Cerebellar nuclear complex (tissue), 1 donor: ENCODE data around the gene TM4SF1.
"Not testable (repeated sequence)": the region's sequence is repeated elsewhere in the genome, so short reads cannot be mapped to it uniquely, and the experiment has no call there.

Source experiments
- DNase-seq, 2 experiments: peaks; one replicate each; lab custom pipeline; 2025; lab: John Stamatoyannopoulos, UW

Gene TM4SF1

DNA sequence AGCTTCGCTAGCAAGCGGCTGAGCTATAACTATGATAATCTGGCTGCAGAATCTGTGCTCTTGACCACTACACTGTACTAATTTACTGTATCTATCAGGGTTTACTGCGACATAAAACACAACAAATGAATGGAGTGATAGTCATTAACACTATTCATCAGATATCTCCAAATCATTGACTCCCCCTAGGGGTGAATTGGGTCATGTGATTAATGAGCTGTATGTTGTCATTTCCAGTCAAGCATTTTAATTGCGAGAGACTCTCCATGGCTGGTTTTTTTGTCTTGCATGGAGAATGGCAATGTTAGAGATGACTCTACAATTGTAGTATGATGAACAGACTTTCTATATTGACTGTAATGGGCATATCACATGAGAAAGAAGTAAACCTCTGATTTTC, 33.5 kb downstream of the TM4SF1 start:
- DNase-seq, result no peak

DNA sequence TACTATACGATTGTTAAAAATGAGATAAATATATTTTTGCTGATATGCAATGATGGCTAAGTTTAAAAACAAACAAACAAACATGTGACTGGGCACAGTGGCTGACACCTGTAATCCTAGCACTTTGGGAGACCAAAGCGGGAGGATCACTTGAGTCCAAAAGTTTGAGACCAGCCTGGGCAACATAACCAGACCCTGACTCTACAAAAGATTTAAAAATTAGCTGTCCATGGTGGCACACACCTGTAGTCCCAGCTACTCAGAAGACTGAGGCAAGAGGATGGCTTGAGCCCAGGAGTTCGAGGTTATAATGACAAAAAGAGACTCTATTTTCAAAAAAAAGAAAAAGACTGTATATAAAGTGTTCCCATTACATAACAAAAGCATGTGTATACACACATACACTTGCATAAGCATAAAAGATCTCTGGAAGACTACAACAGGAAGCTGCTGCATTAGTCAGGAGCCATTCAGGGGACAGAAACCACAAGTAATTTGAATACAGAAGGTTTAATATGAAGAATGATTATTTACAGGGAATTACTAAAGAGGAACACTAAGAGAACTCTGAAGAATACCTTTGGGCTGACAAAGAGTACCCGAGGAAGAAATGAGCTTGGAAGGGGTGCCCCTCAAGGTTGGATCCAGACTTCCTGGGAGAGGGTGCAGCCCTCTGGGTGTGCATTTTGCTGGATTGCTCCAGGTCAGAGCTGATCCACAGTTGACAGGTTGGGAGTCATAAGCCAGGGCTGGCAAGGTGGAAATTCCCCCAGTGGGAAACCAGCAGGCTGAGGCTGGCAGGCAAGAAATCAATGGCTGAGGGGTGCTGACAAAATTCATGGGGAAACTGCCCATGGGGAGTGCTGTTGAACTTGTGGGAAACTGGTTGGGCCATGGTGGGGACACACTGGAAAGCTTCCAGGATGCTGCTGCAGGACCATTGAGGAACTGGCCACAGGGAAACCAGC, 34.8 kb downstream of the TM4SF1 start:
- no peak for DNase-seq

DNA sequence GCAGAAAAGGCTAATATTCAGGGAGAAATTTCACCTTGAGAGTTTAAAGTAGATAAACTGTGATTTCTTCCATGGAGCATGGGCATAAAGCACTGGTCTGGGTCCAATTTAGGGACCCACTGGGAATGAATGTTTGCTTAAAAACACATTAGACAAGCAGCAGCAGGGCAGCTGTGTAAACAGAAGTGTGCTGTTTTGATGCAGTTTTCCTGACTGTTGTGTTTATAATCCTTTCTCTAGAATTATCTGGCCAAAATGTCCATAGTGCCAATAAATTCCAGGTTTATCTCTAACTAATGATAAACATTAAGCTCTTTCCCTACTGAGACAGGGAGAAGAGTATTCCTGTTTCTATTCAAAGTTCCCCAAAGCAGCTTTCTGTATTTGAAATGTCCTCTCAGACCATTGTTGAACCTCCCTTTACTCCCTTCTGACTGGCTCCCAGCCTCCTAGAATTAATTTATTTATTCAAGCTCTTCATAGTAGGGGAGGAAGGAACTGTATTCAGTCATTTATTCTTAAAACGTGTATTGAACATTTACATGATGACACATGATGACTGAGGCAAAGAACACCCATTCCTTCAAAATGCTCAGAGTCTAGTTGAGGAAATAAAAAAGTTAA, 37.0 kb downstream of the TM4SF1 start:
- no peak for DNase-seq

DNA sequence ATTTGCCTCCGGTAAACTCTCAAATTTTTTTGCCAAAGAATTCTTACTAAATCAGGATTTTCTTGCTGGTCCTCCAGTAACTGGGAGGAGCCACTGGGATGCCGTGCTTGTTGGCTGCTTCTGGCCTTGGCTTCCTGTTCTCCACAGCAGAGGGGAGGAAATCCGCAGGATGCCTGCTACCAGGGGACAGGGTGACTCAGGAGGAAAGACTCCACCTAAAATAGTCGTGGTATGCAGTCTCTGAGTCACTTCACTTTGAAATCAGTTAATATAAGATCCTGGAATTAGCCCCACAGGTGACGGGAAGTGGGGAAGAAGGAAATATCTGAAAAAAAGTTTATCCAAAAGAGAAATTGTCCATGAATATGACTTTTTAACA, 37.5 kb downstream of the TM4SF1 start:
- no peak for DNase-seq

DNA sequence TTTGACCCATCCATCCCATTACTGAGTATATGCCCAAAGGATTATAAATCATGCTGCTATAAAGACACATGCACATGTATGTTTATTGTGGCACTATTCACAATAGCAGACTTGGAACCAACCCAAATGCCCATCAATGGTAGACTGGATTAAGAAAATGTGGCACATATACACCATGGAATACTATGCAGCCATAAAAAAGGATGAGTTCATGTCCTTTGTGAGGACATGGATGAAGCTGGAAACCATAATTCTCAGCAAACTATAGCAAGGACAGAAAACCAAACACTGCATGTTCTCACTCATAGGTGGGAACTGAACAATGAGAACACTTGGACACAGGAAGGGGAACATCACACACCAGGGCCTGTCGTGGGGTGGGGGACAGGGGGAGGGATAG, 40.0 kb downstream of the TM4SF1 start:
- not testable (repeated sequence) for DNase-seq

DNA sequence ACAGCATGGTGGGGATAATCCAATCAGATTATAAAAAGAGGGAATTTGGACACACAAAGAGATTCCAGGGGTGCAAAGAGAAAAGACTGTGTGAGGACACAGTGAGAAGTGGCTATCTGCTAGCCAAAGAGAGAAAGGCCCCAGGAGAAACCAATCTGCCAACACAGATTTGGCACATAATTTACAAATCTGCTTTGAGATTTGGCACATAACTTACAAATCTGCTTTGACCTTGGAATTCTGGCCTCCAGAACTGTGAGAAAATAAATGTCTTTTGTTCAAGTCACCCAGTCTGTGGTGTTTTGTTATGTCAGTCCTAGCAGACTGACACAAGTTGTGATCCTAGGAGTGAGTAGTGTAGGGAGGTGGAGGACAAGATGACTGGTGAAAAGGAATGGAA, 40.5 kb downstream of the TM4SF1 start:
- DNase-seq, result no peak

DNA sequence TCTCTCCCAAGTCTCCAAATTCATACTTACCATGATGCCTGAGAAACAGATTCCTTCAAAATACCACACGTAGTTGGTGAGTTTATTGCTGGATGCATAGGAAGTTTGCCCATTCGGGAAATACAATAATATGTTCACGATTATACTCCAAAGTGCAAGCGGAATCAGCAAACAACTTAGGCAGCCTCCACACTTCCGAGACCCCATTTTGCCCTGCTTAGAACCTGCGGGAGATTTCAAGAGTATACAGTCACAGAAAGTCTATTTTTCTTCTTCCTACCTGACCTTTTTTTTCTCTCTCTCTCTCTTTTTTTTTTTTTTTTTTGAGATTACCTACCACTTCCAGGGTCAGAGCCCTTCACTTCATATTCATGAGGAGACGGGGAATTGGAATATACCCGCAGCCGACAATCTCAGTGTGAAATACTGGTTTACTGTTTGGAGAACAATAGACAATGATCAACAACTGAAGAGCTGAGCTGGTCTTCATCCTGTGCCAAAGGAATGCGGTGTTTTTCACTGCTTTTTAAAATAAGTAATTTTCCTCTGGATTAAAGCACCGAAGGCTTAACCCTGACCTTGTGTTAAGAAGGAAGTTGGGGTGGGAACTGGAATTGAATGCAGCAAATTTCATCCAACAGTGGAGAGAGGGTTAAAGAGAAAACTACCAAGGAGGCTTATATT, 44.1 kb downstream of the TM4SF1 start, which contains the start of gene TM4SF18:
Gene TM4SF18, minus strand, starts transcription at position 461 of the 684 bp plus-strand sequence. Its CDS starts 254 bp downstream, at position 207.
- no peak for DNase-seq

DNA sequence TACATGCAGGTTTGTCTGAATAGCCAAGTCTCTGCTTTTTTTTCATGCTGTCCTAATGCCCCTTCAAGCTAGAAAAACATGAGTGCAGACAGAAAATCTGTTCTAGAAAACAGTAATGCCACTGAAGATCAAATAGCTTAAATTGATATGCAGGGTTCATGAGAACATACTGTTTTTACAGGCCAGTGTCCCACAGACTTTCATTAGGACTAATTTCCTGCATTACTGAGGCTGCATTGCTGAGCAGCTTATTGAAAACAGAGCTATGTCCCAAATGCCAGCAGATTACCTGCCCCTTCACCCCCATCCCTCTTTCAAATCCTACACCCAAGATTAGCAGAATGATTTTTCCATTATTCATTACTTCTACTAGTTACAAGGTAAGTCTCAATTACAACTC, 44.7 kb downstream of the TM4SF1 start:
- no peak for DNase-seq

DNA sequence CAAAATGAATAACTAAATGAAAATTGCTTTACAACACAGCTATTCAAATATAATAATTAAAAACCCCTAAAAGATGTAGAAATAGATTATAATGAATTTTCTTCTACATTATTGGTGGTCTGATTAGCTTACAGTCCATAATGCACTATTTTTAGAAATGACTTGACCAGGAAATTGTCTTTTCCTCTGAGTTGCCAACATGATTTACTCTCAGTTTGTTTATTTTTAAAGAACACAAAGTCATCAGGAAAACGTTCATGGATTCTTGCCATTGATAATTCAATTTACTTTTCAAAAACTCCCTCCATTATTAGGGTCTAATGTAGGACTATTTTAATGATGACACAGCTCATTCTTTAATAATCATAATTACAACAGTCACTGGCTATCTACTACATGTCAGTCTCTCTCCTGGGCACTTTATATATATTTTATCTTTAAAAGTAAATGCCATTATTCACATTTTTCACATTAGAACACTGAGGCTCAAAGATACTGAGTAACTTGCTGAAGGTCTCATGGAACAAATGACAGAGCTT, 45.2 kb downstream of the TM4SF1 start:
- no peak for DNase-seq

DNA sequence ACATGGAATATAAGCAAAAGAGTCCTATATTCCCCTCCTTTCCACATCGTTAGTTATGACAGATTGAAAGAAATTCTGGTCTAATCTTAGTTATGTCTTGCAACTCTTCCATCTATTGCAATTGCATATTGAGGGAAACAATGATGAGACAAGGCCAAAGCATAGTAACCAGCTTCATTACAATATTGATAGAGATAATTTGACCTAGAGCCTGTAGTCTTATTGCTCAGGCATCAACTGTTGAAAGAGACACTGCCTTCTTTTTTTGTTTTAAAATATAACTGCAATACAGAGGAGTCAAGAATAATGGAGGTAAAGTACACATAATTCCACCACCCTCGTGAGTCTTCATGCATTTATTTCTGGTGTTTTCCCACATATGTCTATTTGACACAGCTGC, 46.1 kb downstream of the TM4SF1 start:
- DNase-seq, result no peak

DNA sequence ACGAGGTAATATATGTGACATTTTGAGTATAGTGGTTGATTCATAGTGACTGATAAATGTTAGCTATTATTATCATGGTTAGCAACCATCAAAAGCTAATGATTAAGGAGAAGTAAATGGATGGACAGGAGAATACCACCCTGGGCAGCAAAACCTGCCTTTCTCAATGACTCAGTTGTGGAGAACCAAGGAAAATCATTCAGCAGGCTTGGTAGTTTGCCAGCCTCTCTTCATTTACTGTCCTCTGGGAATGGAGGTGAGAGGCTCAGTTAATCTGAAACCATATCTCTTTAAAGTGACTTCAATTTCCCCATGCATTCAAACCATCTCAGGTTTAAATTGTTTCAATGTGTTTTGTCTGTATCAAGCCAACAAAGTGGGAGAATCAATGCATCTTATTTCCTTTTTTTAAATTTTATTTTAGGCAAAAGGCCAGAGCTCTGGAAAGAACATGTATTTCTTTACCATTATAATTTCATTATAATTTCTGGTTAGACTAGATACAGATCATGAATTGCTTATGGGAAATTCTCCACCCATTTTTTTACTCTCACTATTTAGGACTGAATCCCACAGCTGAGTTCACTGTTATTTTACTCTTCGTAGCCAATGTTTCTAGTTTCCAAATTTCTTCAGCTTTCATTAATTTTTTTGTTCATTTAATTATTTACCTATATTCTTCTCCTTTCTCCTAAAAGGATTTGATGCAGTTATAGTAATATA, 46.7 kb downstream of the TM4SF1 start:
- DNase-seq, result no peak

DNA sequence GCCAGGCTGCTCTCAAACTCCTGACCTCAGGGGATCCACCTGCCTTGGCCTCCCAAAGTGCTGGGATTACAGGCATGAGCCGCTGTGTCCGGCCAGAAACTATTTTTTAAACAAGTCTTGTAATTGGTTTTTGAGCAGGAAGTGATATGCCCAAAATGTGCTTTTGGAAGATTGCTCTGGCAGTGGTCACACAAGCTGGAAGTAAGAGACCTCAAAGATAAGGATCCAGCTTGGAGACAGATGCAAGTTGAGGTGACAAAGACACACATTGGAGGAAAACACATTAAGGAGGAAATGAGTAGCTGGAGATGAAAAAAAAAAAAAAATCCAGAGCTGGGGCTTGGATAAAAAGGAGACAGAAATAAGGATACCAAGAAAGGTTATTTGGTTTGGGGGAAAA, 50.3 kb downstream of the TM4SF1 start:
- no peak for DNase-seq

DNA sequence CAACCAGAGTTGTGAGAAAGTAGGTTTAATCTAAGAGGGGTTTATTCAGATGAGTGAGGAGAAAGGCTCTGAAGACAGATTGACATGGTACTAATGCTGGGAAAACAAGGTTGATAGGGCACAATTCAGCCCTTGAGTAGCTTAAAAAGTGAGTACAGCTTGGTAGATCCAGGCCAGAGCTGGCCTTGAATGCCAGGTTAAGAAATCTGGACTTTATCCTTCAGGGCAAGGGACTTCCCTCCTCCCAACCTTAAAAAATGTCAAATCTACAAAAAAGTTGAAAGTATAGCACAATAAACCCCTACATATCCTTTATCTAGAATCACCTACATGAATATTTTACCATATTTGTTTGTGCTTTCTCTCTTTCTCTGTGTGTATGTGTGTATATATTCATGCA, 51.9 kb downstream of the TM4SF1 start:
- DNase-seq, result no peak

DNA sequence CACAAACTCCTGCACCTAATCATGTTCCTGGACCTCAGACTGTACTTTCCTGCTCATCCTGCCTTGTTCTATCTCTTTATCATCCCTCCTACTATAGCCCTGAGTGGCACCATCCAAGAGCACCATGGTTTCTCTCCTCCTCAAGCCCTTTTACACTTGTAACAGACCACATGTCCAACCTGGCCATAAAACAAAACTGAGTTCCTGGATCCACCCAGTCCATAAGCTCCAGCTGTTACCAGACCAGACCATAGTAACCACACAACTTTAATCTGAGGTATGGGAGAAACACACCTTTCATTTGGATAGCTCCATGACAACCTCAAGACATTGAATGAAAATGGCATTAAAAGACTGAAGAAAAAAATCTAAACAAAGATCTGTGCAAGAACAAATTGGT, 53.1 kb downstream of the TM4SF1 start:
- no peak for DNase-seq

DNA sequence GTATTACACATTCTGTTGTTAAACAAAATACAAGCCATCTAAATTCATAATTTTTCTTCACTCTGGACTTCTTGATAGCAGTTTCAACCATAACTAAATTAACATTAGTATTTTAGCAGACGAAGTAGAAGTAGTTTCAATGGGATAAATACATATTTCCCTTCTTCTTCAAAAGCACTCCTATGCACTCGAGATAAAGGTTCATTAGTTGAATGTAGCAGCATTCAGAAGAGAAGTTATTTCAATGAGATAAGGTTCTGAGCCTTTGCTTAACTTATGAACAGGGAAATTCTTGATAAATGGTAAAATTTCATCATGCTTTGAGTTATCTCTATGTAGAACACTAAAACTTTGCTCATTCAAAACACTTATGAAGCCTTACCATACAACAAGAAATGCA, 55.8 kb downstream of the TM4SF1 start:
- DNase-seq, result no peak

DNA sequence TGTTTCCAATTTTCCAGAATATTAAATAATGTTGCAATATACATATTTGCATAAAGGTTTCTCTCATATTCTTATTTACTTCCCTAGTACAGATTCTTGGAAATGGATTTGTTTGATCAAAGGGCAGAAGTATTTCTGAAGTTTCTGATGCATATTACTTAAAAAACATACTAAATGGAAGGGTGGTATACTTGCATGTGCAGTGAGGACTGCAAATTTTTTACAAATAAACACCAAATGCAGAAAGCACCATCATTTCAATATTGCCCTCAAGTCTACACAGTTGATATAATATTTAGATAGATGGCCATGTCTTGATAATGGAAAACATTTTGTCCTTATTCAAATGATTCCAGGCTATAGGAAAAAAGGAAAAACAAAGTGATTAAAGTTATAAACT, 56.3 kb downstream of the TM4SF1 start:
- no peak for DNase-seq

DNA sequence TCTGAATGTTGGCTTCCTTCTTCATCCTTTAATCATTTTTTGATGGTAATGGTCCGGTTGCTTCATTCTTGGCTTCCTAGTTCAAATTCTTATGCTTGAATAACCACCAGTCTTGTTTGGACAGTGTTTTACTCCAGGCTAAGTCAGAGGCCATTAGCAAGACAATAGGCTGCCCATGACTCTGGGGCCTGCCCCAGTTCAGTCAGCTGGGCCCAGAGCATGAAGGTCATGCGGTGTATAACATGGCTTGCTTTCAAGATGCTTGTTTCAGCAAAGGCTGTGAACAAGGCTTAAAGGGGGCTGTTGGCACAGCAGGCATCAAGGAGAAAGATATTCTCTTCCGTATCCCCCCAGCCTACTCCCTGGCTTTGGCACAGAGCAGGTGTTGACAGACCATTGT, 57.7 kb downstream of the TM4SF1 start:
- DNase-seq, result no peak
